Kidney epithelial cell (primary cell): ENCODE results near the gene SPOCD1. TPM values are rescaled to one million over a fixed set of nuclear protein-coding genes. Genes with fewer than 3 reads are reported as not detected.

Source experiments
- DNase-seq: peaks from one replicate; pipeline ENCODE4 v3.0.0-alpha.2; 2010; ENCODE audit warnings: low read depth
- H3K27me3 ChIP-seq: 2 replicates; pipeline ENCODE4 v1.6.0; 2011; ENCODE audit warnings: low read length; ENCODE audit not compliant: control insufficient read depth, insufficient read depth
- H3K36me3 ChIP-seq: 2 replicates; pipeline ENCODE4 v1.5.1; 2011; ENCODE audit warnings: low read length; ENCODE audit not compliant: control insufficient read depth, insufficient read depth
- H3K4me3 ChIP-seq: 2 replicates; pipeline ENCODE4 v1.5.1; 2011; ENCODE audit warnings: low read depth, mild to moderate bottlenecking, control low read depth, low read length
- CTCF ChIP-seq: IDR thresholded peaks from 2 replicates; pipeline ENCODE4 v1.5.1; 2011; ENCODE audit warnings: mild to moderate bottlenecking, moderate library complexity, low read length, control low read depth, inconsistent platforms; ENCODE audit not compliant: insufficient read depth, poor library complexity, severe bottlenecking
- total RNA-seq: library from RNA; depleted of rRNA; stranded (reverse); fragments of >200 nt; gene quantifications from 2 replicates; pipeline ENCODE4 v1.2.3, GENCODE V29; 2015

SPOCD1 gene
- total RNA-seq, 1 donor from 2014 or later, result 31.8 TPM

- H3K36me3 ChIP-seq, result no peaks in the 10 kb centered on the region
- H3K4me3 ChIP-seq, result no peak overlapping the region
- DNase-seq, result no peak
- TF ChIP-seq CTCF, result peak; percentile 95
- H3K27me3 ChIP-seq, result peaks cover 4% of the 10 kb centered on the region
These were observed 70.5 kb downstream of the SPOCD1 start for GRCh38 chr1:31745096-31745945.

DNA sequence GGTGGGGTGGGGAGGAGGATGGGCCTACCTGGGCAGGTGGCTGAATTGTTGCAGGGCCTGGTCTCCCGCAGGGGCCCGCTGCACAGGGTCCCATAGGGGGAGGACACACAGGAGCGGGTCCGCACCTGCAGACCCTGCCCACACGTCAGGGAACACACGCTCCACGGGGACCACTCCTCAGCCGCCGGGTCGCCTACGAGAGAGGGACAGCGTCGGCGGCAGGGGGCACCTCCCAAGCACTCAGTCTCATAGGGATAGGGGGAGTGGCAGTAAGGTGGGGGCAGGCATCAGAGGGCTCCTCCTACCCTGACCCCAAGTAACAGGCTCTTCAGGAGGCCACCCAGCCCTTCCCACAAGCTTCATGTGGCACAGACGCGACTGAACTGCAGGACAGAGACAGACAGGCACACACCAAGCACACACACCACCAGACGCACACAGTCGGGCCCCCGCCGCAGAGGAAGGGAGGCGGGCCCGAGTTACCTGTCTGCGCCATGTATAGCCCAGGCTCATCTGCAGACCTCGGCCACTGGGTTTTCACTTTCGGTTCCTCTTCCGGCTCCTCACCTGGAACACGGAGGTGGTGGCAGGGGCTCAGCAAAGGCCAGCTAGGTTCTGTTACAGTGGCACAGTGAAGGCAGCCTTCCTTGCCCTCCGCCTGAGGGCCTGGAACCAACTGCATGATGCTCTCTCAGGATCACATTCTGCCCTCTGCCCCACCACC, 71.5 kb downstream of the SPOCD1 start:
- Histone ChIP-seq H3K4me3 (no peak overlapping the region), H3K36me3 (no peaks in the 10 kb centered on the region), H3K27me3 (peaks cover 6% of the 10 kb centered on the region)
- DNase-seq, result no peak
- no peak for TF ChIP-seq CTCF

DNA sequence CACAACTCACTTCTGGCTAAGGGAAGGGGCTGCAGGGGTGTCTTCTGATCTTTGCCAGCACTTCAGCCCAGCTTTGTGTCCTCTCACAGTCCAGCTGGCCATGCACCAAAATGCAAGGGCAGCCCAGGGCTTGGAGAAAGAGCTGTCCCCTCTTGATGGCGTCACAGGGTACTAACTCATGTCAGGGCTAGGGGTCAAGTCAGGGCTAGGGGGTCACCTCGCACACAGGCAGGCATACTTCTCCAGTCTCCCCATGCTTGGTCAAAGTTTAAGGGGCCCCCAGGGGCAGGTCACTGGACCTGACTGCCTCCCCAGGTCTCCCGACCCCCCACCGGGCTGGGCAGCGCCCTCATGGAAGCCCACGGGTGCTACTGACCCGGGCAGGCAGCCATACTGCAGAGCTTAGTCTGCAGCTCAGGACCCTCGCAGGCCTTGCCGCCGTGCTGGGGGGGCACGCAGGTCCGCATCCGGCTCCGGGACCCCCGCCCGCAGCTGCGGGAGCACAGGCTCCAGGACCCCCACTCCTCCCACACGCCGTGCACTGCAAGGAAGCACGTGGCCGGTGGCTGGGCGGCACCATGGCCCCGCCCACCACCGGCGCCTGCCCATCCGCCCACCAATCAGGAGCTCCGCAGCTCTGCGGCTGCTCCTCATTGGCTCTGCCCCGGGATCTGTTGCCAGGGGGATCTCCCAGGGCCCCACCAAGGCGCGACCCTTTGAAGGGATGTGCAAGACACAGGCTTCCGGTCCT, 73.2 kb downstream of the SPOCD1 start:
- TF ChIP-seq CTCF, result no peak
- H3K27me3 ChIP-seq, result peaks cover 7% of the 10 kb centered on the region

More for the DNA sequence above, 73.2 kb downstream of the SPOCD1 start:
- no peak for DNase-seq
- Histone ChIP-seq H3K36me3 (no peaks in the 10 kb centered on the region), H3K4me3 (no peak overlapping the region)

Other genes starting within 250 kb of the SPOCD1 start
- gene TINAGL1, start 239.5 kb downstream of the SPOCD1 start, total RNA-seq, result 140 and 149 TPM in 2 replicates
- gene HCRTR1, start 198.3 kb downstream of the SPOCD1 start, total RNA-seq, result not detected in 2 replicates
- 86.8 and 100 TPM in 2 replicates for gene PEF1, start 171.1 kb downstream of the SPOCD1 start, total RNA-seq
- gene COL16A1, start 112.0 kb downstream of the SPOCD1 start, total RNA-seq, result 9.2 and 10.8 TPM in 2 replicates
- gene ADGRB2, start 51.7 kb downstream of the SPOCD1 start, total RNA-seq, result 1.5 and 2.6 TPM in 2 replicates
- 306 and 346 TPM in 2 replicates for gene PTP4A2, start 122.3 kb upstream of the SPOCD1 start, total RNA-seq
- 95.8 and 110 TPM in 2 replicates for gene KHDRBS1, start 197.8 kb upstream of the SPOCD1 start, total RNA-seq